ENCODE results near the gene ADIPOR2.

DNA sequence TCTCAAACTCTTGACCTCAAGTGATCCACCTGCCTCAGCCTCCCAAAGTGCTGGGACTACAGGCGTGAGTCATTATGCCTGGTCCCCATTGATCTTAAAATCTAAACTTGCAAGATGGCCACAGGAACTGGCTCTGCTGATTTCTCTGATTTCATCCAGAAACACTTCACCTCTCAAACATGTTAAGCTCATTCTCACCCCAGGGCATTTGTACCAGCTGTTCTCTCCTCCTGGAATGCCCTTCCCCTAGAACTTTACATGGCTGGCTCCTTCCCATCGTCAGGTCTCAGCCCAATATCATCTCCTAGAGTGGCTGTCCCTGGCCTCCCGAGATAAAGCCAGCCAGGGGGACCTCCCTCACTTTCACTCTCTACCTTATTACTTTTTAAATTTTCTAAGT, 124.2 kb downstream of the ADIPOR2 start:
- TF ChIP-seq, protein P1, sequence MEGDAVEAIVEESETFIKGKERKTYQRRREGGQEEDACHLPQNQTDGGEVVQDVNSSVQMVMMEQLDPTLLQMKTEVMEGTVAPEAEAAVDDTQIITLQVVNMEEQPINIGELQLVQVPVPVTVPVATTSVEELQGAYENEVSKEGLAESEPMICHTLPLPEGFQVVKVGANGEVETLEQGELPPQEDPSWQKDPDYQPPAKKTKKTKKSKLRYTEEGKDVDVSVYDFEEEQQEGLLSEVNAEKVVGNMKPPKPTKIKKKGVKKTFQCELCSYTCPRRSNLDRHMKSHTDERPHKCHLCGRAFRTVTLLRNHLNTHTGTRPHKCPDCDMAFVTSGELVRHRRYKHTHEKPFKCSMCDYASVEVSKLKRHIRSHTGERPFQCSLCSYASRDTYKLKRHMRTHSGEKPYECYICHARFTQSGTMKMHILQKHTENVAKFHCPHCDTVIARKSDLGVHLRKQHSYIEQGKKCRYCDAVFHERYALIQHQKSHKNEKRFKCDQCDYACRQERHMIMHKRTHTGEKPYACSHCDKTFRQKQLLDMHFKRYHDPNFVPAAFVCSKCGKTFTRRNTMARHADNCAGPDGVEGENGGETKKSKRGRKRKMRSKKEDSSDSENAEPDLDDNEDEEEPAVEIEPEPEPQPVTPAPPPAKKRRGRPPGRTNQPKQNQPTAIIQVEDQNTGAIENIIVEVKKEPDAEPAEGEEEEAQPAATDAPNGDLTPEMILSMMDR (conservative IDR thresholded peaks at IDR 0.05; ENCODE audit: low read depth, low read length): no peak
- TF ChIP-seq EZH2 (IDR thresholded peaks at IDR 0.05; ENCODE audit: low read length, unreplicated experiment): no peak

All from PC-3 (cell line).